ENCODE measurements around the gene KRT84. TPM values are rescaled to one million over a fixed set of nuclear protein-coding genes. Genes with fewer than 3 reads are reported as not detected.

The KRT84 gene
- polyA plus RNA-seq, 3 donors, result not detected

GRCh38 chr12:52427083-52427482 lies 41.6 kb upstream of the KRT84 start:
- Histone ChIP-seq H3K9ac (ENCODE audit: insufficient read depth, low read length, poor library complexity, severe bottlenecking) (no peak overlapping the region), H3K4me1 (ENCODE audit: control insufficient read depth in 1 of 2, insufficient read depth in 2 of 2, low read length in 2 of 2) (no peaks in the 10 kb centered on the region), H3K27me3 (ENCODE audit: control insufficient read depth in 2 of 2, insufficient read depth in 2 of 2, low read length in 2 of 2) (no peaks in the 10 kb centered on the region), H3K4me3 (replicated peaks in 1 of 3; ENCODE audit: low read depth in 2 of 3, low read length in 3 of 3) (no peak overlapping the region), H2AFZ (ENCODE audit: insufficient read depth, low read depth, low read length, poor library complexity, severe bottlenecking) (no peak overlapping the region), H3K79me2 (ENCODE audit: insufficient read depth, low read length) (no peaks in the 10 kb centered on the region), H3K36me3 (replicated peaks in 1 of 2; ENCODE audit: control insufficient read depth in 1 of 2, insufficient read depth in 2 of 2, low read length in 2 of 2) (no peaks in the 10 kb centered on the region), H3K27ac (ENCODE audit: low read depth in 1 of 2, low read length in 2 of 2) (no peak overlapping the region), H3K4me2 (replicated peaks; ENCODE audit: extremely low read depth, low read length, poor library complexity, severe bottlenecking) (no peak overlapping the region), H3K9me3 (replicated peaks in 1 of 2; ENCODE audit: control insufficient read depth in 1 of 2, insufficient read depth in 1 of 2, low read length in 2 of 2) (no peaks in the 10 kb centered on the region), H4K20me1 (ENCODE audit: insufficient read depth, low read length) (no peaks in the 10 kb centered on the region)
- Mint-ChIP-seq H3K4me3 (no peak overlapping the region), H3K9me3 (no peaks in the 10 kb centered on the region), H3K27ac (no peak overlapping the region), H3K36me3 (no peaks in the 10 kb centered on the region), H3K27me3 (ENCODE audit: low read depth in 3 of 3) (peaks cover 7 to 15% (median 10%) of the 10 kb centered on the region in 3 donors), H3K4me1 (no peaks in the 10 kb centered on the region)
- TF ChIP-seq CTCF (IDR thresholded peaks at IDR 0.05), result no peak
- no peak for DNase-seq
- no CpG with 5 or more reads among the region's 1 CpG for WGBS (ENCODE audit: insufficient coverage)
- intact Hi-C loops (cut with micrococcal nuclease), result no loop called here

DNA sequence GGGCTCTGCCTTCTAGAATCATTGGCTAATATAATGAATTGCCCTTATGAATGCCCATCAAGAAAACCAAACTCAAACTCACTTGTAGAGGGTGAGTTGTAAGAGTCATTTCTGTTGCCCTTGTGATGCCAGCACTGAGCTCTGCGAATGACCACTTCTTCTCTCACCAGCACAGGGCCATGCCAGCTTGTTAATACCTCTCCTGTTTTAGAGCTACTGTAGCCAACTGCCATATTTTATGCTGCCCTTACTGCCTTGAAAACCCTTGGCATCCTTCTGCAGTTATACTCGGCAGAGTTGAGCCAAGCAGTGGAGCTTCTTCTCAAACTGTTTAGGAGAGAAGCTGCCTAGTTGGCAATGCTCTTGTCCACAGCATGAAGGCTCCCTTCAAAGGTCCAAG lies 40.6 kb upstream of the KRT84 start:
- no peaks in the 10 kb centered on the region for H3K36me3 ChIP-seq (replicated peaks in 1 of 2; ENCODE audit: control insufficient read depth in 1 of 2, insufficient read depth in 2 of 2, low read length in 2 of 2)
- no peak overlapping the region for H3K27ac ChIP-seq (ENCODE audit: low read depth in 1 of 2, low read length in 2 of 2)
- H4K20me1 ChIP-seq (ENCODE audit: insufficient read depth, low read length), result no peaks in the 10 kb centered on the region
- H3K9me3 ChIP-seq (replicated peaks in 1 of 2; ENCODE audit: control insufficient read depth in 1 of 2, insufficient read depth in 1 of 2, low read length in 2 of 2), result no peaks in the 10 kb centered on the region
- no peaks in the 10 kb centered on the region for H3K9me3 Mint-ChIP-seq
- H3K36me3 Mint-ChIP-seq, result no peaks in the 10 kb centered on the region
- H3K27me3 Mint-ChIP-seq (ENCODE audit: low read depth in 3 of 3), result peaks cover 9 to 17% (median 10%) of the 10 kb centered on the region in 3 donors
- no peaks in the 10 kb centered on the region for H3K4me1 Mint-ChIP-seq
- H3K4me3 ChIP-seq (replicated peaks in 1 of 3; ENCODE audit: low read depth in 2 of 3, low read length in 3 of 3), result no peak overlapping the region
- TF ChIP-seq CTCF (IDR thresholded peaks at IDR 0.05), result no peak
- H3K9ac ChIP-seq (ENCODE audit: insufficient read depth, low read length, poor library complexity, severe bottlenecking), result no peak overlapping the region
- H2AFZ ChIP-seq (ENCODE audit: insufficient read depth, low read depth, low read length, poor library complexity, severe bottlenecking), result no peak overlapping the region
- H3K4me2 ChIP-seq (replicated peaks; ENCODE audit: extremely low read depth, low read length, poor library complexity, severe bottlenecking), result no peak overlapping the region
- no peak overlapping the region for H3K4me3 Mint-ChIP-seq
- H3K27me3 ChIP-seq (ENCODE audit: control insufficient read depth in 2 of 2, insufficient read depth in 2 of 2, low read length in 2 of 2), result no peaks in the 10 kb centered on the region
- no peaks in the 10 kb centered on the region for H3K4me1 ChIP-seq (ENCODE audit: control insufficient read depth in 1 of 2, insufficient read depth in 2 of 2, low read length in 2 of 2)
- WGBS (ENCODE audit: insufficient coverage), result 90% methylated on average over 2 of the region's 2 CpGs
- no peak for DNase-seq
- H3K27ac Mint-ChIP-seq, result no peak overlapping the region
- no peaks in the 10 kb centered on the region for H3K79me2 ChIP-seq (ENCODE audit: insufficient read depth, low read length)
- intact Hi-C loops (cut with micrococcal nuclease), result no loop called here

Data from CD14-positive monocyte (primary cell).